ENCODE results near the gene RAP1A.
A peak's percentile ranks its signal among the peaks of the same experiment; 100 is the strongest.
"Not testable (repeated sequence)": the region's sequence is repeated elsewhere in the genome, so short reads cannot be mapped to it uniquely, and the experiment has no call there.

The RAP1A gene

DNA sequence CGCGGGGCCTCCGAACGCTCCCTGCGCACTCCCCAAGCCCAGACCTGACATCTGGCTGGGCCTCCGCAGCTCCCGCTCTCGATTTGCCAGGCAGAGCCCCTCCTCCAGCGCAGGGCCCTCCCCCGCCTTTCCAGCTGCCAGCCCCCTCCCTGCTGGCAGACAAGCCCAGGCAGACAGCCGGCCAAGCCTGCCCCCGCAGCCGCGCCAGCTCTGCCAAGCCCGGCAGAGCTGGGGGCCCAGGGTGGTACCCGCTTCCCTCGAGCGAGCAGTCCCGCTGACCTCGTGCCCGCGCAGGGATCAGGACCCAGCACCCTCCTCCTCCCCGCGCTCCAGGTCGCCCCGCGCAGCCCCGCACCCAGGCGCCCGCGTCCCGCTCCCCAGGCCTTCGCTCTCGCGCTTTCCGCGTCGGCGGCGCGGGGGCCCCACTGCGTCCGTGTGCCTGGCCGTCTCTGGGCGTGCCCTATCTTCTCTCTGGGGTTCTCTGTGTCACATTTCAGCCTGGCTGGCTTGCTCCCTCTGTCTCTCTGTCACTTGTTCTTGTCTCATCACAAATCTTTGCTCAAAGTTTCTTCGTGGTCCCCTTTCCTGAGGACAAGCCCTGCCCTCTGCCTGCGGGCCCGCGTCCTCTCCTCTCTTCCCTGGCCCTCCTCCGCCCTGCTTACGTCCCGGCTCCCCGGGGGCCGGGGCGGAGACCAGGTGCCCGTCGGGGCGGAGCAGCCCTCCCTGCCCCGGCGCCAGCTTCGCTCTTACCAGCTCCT, 119.0 kb downstream of the RAP1A start:
- peak; percentile 76 to 93 (median 91) for DNase-seq

DNA sequence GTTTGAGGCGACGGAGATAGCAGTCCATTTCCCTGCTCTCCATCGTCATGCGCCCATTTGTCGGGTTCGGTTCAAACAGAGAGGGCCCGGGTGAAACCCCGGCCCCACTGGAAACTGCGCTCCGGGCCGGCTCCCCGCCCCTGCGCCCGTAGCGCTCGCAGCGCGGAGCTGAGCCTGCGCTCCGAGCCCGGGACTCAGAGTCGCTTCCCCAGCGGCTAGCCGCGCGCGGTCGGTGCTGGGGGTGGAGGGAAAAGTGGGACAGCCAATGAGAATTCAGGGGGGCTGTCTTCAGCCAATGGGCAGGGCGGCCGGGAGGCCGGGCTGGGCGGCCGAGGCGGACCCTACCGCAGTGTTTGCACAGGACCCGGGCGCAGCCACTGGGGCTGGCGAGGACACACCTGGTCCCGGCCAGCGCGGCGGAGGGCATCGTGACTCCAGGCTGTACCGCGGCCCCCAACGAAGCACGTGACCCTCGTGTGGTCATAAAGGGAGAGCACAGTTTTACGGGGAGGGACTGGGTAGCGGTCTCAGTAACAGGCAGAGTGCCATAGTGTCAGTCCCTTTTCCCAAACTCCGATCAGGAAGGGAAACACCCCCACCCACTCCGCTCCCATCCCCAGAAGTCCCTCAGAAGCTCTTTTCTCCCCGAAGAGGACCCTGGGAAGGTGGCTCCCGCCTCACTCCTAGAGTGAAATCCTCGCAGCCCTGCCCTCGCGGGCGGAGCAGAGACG, 119.8 kb downstream of the RAP1A start, which contains the start of gene INKA2:
Gene INKA2, minus strand, starts transcription at position 202 of the 731 bp plus-strand sequence. Its CDS starts 153 bp downstream, at position 49.
- DNase-seq = peak; percentile 92 to 95 (median 93)

- peak; percentile 73 to 84 (median 74) for DNase-seq
These were observed 120.6 kb downstream of the RAP1A start for GRCh38 chr1:111739925-111740765.

- DNase-seq = not testable (repeated sequence)
These were observed 122.7 kb downstream of the RAP1A start for GRCh38 chr1:111742292-111742691.

GRCh38 chr1:111742938-111743549, 123.5 kb downstream of the RAP1A start:
- no peak for DNase-seq

DNA sequence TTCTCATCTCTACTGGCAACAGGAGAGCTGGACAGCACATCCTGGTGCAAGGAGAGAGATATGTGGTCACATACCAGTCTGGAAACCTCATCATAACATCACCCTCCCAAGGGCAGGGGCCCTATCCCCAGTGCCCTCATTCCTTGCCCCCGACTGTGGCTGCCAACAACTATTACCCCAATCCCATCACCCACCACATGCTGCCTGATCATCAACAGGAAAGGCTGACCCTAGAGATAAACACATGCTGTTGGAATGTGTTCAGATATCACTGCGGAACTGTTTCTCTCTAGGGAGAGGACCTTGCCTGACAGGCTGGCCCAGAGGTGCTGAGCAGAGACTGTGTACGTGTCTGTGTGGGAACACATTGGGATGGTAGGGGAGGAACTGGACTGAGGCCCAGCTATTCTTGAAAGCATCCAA, 124.1 kb downstream of the RAP1A start:
- DNase-seq = no peak

DNA sequence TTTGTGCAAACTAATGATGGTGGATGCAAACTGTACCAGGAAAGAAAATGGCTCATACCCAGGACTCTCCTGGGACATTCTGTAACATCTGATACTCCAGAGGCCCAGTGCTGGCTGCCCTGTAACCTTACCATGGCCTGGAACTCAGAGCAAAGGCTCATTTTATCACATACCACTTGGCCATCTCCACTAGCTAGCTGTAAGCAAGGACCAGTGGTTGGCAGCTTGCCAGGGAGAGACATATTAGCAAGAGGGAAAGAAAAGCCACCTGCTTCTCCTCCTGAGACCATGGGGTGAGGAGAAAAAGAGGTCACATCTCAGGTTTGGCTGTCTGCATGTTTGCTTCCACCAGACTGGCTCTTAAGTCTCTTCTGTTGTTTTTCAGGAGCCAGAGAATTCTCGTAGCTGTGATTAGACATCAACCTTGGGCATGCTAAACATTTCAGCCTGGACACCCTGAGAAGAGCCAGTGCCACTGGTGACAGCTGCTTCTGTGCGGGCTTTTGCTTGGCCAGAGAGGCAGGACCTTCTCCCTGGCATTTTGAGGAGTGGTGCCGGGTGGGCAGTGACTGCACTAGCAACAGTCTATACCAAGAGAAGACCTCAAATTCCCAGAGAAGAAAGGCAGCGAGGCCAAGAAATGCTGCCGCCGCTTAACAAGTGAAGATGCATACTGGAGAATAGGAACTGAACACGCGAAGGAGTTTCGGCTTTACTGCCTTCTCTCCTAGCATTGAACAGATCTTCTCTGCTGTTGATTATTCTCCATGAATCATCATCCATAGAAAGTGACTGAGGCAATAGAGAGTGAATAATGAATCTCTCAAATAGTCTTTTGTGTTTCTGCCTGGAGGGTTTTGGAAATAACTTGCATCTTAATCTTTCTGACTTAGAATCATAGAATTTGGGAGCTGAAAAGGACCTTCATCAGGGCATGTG, 126.4 kb downstream of the RAP1A start:
- peak in 2 of 3 experiments; percentile 53 to 62 for DNase-seq

GRCh38 chr1:111746614-111746999, 127.0 kb downstream of the RAP1A start:
- no peak for DNase-seq

DNA sequence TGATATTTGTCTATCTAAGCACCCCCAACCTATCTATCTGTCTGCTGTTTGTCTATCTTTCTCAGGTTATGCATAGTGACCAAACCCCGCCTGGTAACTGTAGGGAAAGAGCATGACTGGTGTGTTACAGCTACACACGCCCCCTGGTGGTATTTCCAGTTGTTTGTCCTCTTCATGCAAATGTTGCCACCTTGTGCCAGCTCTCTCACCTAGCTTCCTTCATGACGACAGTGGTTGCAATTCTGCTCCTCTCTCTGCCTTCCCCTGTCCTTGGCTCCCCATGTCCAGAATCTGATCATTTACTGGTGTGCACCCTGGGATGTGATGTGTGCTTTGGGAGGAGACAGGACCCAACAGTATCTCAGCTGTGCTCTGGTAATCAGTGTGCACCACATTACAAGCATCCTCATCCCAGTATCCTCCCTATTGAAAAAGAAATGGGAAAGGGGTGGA, 127.7 kb downstream of the RAP1A start:
- peak in 2 of 3 experiments; percentile 12 to 52 for DNase-seq

GRCh38 chr1:111747947-111748346, 128.4 kb downstream of the RAP1A start:
- DNase-seq = no peak

GRCh38 chr1:111749628-111750027, 130.0 kb downstream of the RAP1A start:
- DNase-seq = no peak

DNA sequence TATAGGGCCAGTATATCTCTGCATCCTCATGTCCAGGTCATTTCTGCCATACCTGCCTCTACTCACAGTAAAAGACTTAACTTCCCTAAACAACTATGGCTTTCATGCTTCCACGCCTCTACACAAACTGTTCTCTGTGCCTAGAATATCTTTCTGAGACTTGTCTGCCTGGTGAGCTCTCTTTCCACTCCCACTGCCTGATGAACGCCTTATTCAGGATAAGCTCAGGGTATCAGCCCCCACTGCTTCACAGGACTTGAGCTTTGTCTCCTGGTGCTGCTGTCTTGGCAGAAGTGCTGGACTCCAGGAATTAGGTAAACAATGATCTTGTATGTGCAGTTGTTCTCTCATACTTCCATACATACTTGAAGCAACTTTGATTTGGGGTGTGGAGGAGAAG, 131.3 kb downstream of the RAP1A start:
- no peak for DNase-seq

- DNase-seq = no peak
These were observed 132.5 kb downstream of the RAP1A start for GRCh38 chr1:111751906-111752575.

DNA sequence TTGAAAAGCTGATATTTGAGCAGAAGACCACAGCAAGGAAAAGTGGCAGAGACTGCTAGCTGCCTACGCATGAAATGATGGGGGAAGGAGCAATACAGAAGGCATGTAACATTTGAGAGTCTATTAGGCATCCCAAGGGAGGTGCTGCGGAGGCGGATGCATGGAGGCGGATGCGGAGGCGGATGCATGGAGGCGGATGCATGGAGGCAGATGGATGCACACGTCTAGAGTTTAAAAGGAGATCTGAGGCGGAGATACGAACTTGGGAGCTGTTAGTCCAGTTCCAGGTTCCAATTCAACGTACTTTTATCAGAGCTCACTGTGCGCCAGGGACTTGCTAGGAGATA, 135.4 kb downstream of the RAP1A start:
- DNase-seq = peak; percentile 75 to 90 (median 80)

DNA sequence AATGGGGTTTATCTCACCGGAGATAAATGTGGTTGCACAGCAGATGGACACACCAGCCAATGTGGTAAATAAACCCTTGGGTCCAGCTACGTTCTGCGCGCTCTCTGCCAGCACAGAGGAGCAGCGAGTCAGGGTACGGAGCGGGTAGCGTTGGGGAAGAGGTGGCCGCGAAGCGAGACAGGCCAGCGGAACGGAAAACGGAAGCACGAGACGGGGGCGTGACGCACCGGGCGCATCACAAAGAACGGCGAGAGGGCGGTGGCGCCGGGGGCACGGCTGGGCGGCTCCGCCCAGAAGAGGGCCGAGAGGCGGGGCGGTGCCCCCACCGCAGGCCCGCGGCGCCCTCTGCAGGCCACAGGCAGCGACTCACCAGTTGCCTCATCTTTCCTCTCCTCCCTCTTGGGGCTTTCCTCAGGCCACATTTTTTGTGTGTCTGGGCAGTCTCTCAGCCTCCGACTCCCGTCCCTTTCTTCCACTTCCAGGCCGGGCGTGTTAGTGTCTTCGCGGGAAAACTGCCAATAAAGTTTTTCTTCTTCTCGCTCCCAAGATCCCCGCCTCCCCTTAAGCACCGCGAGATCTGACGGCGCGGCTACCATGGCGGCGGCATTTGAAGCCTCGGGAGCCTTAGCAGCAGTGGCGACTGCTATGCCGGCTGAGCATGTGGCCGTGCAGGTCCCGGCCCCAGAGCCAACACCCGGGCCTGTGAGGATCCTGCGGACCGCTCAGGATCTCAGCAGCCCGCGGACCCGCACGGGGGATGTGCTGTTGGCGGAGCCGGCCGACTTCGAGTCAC, 135.9 kb downstream of the RAP1A start, which contains the start of gene DDX20:
Gene DDX20, plus strand, starts transcription at position 571 of the 793 bp plus-strand sequence. Its CDS starts 24 bp downstream, at position 595.
- peak; percentile 97 to 99 (median 97) for DNase-seq

DNA sequence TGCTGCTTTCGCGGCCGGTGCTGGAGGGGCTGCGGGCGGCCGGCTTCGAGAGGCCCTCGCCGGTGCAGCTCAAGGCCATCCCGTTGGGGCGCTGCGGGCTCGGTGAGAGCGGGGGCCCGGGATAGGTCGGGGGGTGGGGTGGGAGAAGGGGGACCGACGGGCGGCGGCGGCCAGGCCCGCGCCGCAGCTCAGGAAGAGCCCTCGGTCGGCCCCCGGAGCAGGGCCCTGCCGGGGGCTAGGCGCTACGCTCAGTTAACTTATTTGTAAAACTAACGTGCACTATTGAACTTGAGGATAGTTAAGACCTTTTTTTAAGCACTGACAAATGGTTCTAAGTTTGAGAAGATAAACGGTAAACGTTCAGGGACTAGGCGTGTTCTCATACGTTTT, 136.5 kb downstream of the RAP1A start:
- DNase-seq = peak in 2 of 3 experiments; percentile 36 to 59

DNA sequence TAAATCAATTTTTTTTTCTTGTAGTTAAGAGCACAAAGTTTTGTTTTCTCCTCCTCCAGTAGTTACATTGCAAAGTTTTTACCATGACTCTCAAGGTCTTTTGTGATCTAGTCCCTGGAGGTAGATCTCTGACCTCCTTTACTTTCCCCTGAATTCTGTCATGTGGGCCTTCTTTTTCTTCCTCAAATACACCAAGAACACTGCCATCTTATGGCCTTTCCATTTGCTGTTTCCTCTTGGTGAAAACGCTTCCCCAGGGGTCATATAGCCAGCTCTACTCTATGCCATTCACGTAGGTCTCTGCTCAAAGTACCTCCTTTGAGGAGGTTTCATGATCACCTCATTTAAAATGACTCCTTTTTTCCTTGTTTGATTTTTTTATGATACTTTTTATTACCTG, 138.8 kb downstream of the RAP1A start:
- peak in 1 of 3 experiments; percentile 4 for DNase-seq

DNA sequence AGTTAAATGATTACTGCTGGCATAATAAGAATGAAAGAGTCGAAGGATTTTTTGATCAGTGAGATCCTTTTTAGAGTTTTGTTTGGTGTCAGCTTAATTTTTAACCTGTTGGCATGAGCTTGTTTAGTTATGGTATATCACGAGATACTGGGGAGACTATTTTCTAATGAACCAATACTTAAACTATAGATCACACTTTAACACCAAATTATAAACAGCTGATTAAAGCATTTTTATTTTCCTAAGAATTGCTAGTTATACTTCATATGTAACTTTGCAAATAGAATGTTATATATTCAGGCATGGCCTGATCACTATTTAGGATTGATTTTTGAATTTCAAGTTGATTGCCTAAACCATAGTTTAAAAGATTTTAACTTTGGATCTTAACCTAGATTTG, 142.1 kb downstream of the RAP1A start:
- DNase-seq = no peak

GRCh38 chr1:111762332-111762731, 142.7 kb downstream of the RAP1A start:
- DNase-seq = no peak

Data from NCI-H1417 (cell line).